Adrenal gland (tissue), 5 donors: ENCODE measurements around the gene SLC22A5.

Source experiments
- POLR2A ChIP-seq, 2 donors: fragments of 450-650 bp; IDR thresholded peaks; one replicate each; pipeline ENCODE4 v1.6.1; 2017; ENCODE audit warnings: antibody characterized with exemption in 2 of 2, mild to moderate bottlenecking in 2 of 2, moderate library complexity in 1 of 2
- TF ChIP-seq, protein P1 (sequence below), 6 experiments: fragments of 450-650 bp in 4 of 6; fragments of 200-600 bp in 2 of 6; sonication (generic) in 1 of 6; IDR thresholded peaks; 1 replicate in 5 of 6; 2 replicates in 1 of 6; pipeline versions ENCODE4 v1.5.1 to v1.8.0; 2016 to 2021; ENCODE audit warnings: antibody characterized with exemption in 6 of 6, mild to moderate bottlenecking in 2 of 6, moderate library complexity in 1 of 6
- donor health status: DM: no; HTN: no; CAD: no.

DNA sequence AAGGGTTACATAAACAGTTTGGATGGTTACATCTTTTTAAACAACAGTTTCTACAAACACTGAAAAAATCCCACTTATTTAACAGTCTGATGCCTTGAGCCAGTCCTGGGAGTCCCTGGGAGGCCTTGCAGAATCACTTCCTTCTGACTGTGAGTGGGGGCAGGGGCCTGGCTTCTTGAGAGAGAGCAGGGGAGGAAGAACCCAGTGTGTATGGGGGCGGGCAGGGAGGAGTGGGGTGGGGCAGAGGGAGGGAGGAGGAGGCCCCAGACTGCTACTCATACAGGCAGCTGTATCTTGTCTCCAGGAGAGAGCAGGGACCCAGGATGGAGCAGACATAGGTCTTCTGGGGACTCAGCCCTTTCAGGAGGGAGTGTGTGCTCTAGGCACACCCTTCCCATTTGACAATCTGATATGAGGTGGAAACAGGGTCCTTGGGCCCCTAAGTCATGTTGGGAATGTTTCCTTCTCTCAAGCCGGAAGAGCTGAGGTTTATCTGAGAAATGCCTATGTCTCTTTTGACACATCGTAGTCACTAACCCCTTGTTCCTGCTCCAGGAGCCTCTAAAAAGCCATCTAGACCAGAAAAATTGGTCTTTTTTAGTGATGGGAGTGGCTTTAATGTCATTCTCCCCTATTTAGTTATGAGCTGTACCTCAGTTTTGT is 68.2 kb downstream of the SLC22A5 start:
- TF ChIP-seq, protein P1, sequence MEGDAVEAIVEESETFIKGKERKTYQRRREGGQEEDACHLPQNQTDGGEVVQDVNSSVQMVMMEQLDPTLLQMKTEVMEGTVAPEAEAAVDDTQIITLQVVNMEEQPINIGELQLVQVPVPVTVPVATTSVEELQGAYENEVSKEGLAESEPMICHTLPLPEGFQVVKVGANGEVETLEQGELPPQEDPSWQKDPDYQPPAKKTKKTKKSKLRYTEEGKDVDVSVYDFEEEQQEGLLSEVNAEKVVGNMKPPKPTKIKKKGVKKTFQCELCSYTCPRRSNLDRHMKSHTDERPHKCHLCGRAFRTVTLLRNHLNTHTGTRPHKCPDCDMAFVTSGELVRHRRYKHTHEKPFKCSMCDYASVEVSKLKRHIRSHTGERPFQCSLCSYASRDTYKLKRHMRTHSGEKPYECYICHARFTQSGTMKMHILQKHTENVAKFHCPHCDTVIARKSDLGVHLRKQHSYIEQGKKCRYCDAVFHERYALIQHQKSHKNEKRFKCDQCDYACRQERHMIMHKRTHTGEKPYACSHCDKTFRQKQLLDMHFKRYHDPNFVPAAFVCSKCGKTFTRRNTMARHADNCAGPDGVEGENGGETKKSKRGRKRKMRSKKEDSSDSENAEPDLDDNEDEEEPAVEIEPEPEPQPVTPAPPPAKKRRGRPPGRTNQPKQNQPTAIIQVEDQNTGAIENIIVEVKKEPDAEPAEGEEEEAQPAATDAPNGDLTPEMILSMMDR (IDR thresholded peaks at IDR 0.05), result no peak
- TF ChIP-seq POLR2A (IDR thresholded peaks at IDR 0.05), result no peak
